ENCODE measurements around the gene MACROH2A1.

The MACROH2A1 gene

GRCh38 chr5:135326296-135327254 lies 72.5 kb downstream of the MACROH2A1 start:
- no peaks in the 10 kb centered on the region for H3K27me3 ChIP-seq (ENCODE audit: insufficient read depth, low read depth, severe bottlenecking)
- no peak overlapping the region for H3K4me3 ChIP-seq (ENCODE audit: low read depth, low read length)
- no peaks in the 10 kb centered on the region for H3K9me3 ChIP-seq (ENCODE audit: severe bottlenecking)
- DNase-seq: no peak
- TF ChIP-seq, protein P1, sequence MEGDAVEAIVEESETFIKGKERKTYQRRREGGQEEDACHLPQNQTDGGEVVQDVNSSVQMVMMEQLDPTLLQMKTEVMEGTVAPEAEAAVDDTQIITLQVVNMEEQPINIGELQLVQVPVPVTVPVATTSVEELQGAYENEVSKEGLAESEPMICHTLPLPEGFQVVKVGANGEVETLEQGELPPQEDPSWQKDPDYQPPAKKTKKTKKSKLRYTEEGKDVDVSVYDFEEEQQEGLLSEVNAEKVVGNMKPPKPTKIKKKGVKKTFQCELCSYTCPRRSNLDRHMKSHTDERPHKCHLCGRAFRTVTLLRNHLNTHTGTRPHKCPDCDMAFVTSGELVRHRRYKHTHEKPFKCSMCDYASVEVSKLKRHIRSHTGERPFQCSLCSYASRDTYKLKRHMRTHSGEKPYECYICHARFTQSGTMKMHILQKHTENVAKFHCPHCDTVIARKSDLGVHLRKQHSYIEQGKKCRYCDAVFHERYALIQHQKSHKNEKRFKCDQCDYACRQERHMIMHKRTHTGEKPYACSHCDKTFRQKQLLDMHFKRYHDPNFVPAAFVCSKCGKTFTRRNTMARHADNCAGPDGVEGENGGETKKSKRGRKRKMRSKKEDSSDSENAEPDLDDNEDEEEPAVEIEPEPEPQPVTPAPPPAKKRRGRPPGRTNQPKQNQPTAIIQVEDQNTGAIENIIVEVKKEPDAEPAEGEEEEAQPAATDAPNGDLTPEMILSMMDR (IDR thresholded peaks at IDR 0.05; ENCODE audit: low read depth, low read length): no peak
- peaks cover 9% of the 10 kb centered on the region for H3K36me3 ChIP-seq
- H3K27ac ChIP-seq: no peak overlapping the region

DNA sequence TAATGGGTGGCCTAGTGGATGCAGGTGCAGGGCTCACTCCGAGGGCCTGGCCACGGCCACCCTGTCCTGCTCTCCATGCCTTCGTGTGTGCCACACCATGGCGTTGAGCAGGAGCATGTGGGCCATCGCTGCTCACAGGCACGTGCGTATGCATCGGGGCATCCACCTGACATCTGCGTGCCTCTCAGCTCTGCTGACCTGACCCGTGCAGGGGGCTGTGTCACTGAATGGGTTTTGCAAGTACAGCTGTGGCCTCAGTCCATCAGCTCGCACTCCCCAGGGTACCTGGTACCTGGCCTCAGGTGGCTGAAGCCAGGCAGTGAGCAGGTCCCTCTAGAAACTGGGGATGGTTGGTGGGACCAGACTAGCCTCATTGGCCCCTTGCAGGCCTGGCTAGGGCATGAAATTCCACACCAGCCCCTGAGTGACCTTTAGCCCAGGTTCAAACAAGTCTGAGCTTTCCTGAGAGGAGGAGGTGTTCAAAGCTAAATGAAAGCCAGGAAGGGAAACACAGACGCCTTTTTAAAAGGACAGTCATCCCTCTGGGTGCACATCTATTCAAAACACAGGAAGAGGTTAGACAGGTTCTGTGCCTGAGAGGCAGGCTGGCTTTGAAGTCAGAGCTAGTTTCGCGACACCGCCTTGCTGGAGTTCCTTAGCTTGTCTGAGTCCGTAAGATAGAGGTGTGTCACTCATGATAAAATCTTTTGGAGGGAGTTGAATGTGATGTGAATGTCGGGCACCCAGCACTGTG lies 74.0 kb downstream of the MACROH2A1 start:
- H3K27ac ChIP-seq: no peak overlapping the region
- no peaks in the 10 kb centered on the region for H3K9me3 ChIP-seq (ENCODE audit: severe bottlenecking)
- no peaks in the 10 kb centered on the region for H3K27me3 ChIP-seq (ENCODE audit: insufficient read depth, low read depth, severe bottlenecking)
- DNase-seq: no peak
- peaks cover 4% of the 10 kb centered on the region; the same call in 1 of the 2 replicates for H3K36me3 ChIP-seq
- no peak overlapping the region for H3K4me3 ChIP-seq (ENCODE audit: low read depth, low read length)
- TF ChIP-seq, protein P1 (IDR thresholded peaks at IDR 0.05; ENCODE audit: low read depth, low read length): no peak

DNA sequence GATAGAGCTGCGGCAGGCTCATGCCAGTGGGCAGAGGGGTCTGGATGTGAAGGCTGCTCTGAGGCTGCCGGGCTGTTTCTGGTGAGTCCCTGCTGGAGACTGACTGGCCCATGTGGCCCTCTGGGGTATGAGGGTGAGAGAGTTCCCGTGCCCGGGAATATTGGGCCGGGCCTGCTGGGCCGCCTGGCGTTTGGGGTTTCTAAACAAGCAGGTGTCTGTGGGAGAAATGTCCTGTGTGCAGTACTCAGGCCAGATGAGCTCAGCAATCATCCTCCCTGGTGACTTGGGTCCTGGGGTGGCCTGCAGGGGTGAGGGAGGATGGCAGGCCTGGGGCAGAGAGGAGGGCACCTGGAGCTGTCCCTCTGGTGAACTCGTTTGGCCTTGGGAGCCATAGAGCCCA lies 74.9 kb downstream of the MACROH2A1 start:
- DNase-seq: no peak
- H3K36me3 ChIP-seq: no peaks in the 10 kb centered on the region
- H3K27ac ChIP-seq: no peak overlapping the region
- no peak overlapping the region for H3K4me3 ChIP-seq (ENCODE audit: low read depth, low read length)
- no peaks in the 10 kb centered on the region for H3K27me3 ChIP-seq (ENCODE audit: insufficient read depth, low read depth, severe bottlenecking)
- no peaks in the 10 kb centered on the region for H3K9me3 ChIP-seq (ENCODE audit: severe bottlenecking)
- TF ChIP-seq, protein P1 (IDR thresholded peaks at IDR 0.05; ENCODE audit: low read depth, low read length): no peak

- Histone ChIP-seq H3K9me3 (ENCODE audit: severe bottlenecking) (no peaks in the 10 kb centered on the region), H3K36me3 (no peaks in the 10 kb centered on the region), H3K27me3 (ENCODE audit: insufficient read depth, low read depth, severe bottlenecking) (no peaks in the 10 kb centered on the region), H3K4me3 (ENCODE audit: low read depth, low read length) (no peak overlapping the region), H3K27ac (no peak overlapping the region)
- TF ChIP-seq, protein P1 (IDR thresholded peaks at IDR 0.05; ENCODE audit: low read depth, low read length): no peak
- no peak for DNase-seq
These were observed 75.3 kb downstream of the MACROH2A1 start for GRCh38 chr5:135323701-135324132.

GRCh38 chr5:135323227-135323626 lies 75.8 kb downstream of the MACROH2A1 start:
- Histone ChIP-seq H3K27me3 (ENCODE audit: insufficient read depth, low read depth, severe bottlenecking) (no peaks in the 10 kb centered on the region), H3K9me3 (ENCODE audit: severe bottlenecking) (no peaks in the 10 kb centered on the region), H3K36me3 (no peaks in the 10 kb centered on the region), H3K4me3 (ENCODE audit: low read depth, low read length) (no peak overlapping the region), H3K27ac (no peak overlapping the region)
- DNase-seq: no peak
- TF ChIP-seq, protein P1 (IDR thresholded peaks at IDR 0.05; ENCODE audit: low read depth, low read length): no peak

Data from WERI-Rb-1 (cell line).